ENCODE measurements around the gene CENPU. TPM values are rescaled to one million over a fixed set of nuclear protein-coding genes. Genes with fewer than 3 reads are reported as not detected.
A peak's percentile ranks its signal among the peaks of the same experiment; 100 is the strongest.

The CENPU gene
- total RNA-seq, 1 donor from 2014 or later: 19.1 TPM

DNA sequence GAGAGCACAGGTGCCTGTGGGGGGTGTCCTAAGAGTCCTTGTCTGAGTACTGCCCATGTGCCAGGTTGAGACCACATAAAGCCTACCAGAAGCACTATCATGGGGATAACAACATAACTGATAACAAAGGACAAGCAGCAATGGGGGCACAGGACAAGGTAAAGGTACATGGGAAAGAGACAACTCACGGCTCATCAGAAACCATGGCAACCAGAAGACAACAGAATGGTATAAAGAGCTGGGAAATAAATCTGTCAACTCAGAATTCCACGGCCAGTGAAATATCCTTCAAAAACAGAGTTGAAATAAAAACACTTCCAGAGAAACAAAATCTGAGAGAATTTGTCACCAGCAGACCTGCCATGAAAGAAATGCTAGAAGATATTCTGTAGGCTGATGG lies 20.0 kb downstream of the CENPU start:
- no peak for DNase-seq (ENCODE audit: low read depth, low spot score)

DNA sequence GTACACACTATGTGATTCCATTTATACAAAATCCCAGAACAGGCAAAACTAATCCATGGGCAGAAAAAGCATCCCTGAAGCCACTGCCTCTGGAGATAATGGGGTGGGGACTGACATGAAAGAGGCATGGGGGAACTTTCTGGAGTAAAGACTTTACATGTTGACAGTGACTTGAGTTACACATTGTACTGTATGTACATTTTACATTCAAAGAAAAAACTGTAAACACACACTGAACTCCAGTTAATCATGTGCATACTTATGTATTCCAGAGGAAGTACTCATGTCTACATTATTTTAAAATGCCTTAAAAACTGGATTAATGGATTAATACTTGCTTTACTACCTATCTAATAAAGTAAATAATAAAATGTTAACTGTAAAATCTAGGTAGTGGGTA lies 21.6 kb downstream of the CENPU start:
- no peak for DNase-seq (ENCODE audit: low read depth, low spot score)

DNA sequence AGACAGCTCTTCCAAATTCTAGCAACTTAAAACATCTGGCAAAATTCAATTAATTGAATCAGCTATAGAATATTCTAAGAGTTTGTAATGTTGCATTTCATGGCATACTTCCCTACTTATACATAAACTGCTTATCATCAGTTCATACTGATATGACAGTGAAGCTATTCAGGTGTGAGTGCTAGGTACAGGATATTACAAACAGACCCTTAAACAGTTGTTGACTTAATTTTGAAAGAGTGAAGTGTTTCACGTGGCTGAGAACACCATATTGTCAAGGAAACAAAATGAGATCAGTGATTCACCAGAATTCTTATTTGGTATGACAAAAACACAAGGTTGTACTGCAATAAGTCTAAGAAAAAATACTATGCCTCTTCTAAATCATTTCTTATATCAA lies 27.4 kb downstream of the CENPU start:
- no peak for DNase-seq (ENCODE audit: low read depth, low spot score)

DNA sequence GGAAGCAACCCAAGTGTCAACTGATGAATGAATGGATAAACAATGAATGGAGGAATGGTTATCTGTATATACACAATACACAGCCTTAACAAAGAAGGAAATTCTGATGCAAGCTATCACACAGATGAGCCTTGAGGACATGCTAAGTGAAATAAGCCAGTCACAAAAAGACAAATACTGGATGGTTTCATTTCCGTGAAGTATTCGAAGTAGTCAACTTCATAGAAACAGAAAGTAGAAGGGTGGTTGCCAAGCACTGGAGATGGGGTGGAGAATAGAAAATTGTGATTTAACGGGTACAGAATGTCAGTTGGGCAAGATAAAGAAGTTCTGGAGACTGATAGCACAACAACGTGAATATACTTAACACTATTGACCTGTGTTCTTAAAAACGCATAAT lies 28.2 kb downstream of the CENPU start:
- no peak for DNase-seq (ENCODE audit: low read depth, low spot score)

DNA sequence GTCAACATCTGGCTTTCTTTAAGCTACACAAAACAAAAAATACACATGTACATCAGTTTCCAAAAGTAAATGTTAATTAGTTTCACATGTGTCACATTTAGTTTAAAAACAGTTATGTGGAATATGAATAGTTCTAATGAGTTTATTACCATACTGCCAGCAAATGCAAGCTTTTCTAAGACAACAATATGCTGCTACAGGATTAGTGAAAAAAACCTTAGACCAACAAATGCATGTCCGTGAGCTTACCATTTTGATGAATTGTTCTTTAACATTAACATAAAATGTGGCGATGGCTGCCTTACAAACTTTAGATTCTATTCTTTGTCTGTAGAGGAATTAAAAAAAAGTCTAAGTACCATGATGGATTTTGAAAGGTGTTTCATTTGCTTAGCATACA lies 31.8 kb downstream of the CENPU start:
- DNase-seq (ENCODE audit: low read depth, low spot score): no peak

DNA sequence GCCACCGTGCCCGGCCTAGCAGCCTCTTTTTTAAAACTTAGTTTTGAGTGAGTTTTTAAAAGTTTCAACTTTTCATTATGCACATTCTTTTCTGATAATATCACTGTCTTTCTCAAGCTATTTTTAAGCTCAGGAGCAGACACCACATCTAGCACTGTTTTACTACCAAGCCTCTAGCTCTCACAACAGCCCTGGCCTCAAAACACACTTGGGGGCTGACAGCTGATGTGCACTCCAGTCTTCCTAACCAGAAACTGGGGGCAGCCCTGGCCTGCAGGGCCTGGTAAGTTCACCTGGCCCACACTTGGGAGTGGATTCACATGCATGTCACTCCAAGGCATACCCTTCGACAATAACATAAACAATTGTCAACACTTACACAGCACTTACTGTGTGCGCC lies 34.0 kb downstream of the CENPU start:
- no peak for DNase-seq (ENCODE audit: low read depth, low spot score)

DNA sequence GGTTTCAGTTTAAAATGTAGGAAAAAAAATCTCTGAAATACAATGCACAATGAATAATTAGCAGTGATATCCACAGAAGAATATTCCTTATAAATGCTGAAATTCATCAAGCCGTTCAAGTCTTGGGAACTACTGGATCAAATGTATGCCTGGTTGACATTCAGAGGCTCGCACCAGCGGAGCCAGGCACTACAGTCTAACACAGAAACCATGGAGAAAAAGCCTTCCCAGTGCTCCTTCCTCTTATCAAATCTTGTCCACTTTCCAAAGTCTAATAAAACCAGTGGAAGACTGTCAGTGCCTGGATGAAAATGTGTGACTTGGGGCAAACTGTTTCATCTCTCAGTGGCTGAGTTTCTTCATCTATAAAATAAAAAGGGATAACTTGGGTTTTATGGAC lies 35.9 kb downstream of the CENPU start:
- no peak for DNase-seq (ENCODE audit: low read depth, low spot score)

DNA sequence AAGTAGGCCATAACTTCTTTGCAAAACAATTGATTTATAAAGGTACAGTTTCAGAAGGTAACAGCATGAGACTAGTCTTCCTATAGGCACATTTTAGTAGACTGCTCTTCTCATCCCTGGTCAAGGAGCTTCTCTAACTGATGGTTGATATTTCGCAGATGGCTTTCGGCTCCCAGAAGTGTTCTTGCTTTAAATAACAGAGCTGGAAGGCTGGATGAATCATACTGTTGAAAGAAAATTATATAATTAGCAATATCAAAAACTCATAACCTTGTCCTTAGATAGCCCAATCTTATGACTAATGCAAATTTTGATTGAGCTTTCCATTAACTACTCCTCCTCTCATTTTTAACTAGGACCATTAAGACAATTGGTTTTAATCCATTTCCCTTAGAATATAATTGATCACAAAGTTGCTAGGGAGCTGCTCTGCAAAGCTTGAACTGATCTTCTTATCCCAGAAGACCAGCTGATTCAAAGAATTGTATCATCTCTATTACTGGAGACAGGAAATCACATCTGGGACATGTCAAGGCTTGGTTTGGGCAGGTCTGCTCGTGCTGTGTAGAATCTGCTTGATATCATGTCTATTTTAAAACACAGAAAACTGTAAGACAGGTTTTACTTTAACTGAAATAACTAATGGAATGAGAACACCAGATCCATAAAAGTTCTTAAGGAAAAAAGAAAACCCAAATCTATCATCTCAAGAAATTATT lies 38.6 kb downstream of the CENPU start:
- no peak for DNase-seq (ENCODE audit: low read depth, low spot score)

DNA sequence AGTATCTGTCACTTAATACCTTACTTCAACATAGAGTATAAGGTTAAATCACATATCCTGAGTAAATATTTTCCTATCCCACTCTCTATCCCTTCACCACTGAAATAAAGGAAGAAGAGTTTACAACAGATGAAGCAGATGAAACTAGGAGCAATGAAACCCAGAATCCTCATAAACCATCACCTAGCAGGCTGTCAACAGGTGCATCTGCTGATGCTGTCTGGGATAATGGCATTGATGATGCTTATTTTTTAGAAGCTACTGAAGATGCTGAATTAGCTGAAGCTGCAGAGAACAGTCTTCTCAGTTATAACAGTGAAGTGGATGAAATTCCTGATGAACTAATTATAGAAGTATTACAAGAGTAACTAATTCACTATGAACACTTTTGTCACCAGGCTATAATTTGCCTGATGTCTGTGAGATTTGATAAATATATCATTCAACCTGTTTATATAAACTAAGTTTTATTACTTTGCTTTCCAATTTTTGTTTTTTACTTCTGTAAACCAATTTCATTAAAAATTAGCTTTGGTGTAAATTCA lies 39.4 kb downstream of the CENPU start:
- no peak for DNase-seq (ENCODE audit: low read depth, low spot score)

DNA sequence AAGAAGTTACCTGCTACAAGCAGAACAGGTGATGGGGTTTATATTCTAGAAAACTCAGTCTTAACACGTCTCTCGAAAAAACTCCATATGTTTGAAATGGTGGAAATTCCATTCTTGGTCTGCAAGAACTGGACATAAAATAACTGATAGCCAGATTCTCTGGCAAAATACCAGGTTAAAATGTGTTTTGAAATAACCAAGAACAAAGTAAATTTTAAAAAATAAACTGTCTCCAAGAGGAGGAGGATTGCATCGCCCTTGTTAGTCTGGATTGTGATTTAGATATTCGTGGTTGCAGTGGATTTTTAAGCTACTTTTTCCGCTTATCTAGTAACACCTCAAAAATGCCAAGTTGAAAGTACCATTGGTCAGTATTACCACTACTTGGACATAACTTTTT lies 40.8 kb downstream of the CENPU start:
- no peak for DNase-seq (ENCODE audit: low read depth, low spot score)

DNA sequence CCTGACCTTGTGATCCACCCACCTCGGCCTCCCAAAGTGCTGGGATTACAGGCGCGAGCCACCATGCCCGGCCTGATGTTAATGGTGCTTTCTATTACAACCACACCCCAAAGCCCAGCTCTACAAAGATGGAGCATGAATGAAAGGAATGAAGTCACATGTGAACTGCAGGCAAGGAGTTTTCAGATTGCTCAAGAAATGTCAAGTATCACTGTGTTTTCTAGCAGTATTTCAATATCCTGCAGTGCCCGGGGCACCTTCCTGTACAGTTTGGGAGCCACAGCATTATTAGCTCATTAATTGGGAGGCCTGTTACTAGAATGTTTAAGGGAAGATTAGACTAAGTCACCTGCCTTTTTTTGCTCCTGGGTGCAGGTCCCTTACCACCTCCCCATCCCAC lies 44.2 kb downstream of the CENPU start:
- no peak for DNase-seq (ENCODE audit: low read depth, low spot score)

DNA sequence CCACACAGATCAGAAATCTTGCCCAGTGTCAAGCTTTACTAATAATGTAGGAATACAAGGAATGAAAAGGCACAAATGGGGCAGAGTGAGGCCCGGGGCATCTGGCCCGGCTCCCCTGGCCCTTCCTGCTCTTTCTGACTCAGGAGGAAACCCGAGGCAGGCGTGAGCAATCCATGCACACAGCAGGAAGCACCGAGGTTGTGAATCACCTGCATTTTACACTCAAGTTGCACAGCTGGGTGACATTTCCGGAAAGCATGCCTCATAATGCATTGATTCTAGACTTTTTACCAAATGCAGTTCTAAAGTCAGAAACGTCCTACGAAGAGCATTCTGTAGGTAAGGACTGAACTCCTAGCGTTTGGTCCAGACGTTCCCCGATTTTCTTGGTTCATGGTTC lies 45.4 kb downstream of the CENPU start:
- peak; percentile 93 for DNase-seq (ENCODE audit: low read depth, low spot score)

DNA sequence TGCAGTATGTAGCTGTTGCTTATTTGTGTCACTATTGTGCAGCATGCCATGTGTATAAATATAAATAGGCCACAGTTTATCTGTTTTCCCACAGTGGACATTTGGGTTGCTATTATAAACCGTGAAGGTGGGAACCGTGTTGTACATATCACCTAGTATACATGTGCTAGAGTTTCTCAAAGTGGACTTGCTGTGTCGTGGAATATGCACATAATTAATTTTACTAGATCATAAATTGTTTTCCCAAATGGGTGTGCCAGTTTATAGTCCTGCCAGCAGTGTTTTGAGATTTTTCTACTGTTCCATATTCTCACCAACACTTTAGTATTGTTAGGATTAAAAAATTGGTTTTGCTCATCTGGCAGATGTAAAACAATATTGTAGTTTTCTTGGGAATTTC lies 45.9 kb downstream of the CENPU start:
- DNase-seq (ENCODE audit: low read depth, low spot score): no peak

DNA sequence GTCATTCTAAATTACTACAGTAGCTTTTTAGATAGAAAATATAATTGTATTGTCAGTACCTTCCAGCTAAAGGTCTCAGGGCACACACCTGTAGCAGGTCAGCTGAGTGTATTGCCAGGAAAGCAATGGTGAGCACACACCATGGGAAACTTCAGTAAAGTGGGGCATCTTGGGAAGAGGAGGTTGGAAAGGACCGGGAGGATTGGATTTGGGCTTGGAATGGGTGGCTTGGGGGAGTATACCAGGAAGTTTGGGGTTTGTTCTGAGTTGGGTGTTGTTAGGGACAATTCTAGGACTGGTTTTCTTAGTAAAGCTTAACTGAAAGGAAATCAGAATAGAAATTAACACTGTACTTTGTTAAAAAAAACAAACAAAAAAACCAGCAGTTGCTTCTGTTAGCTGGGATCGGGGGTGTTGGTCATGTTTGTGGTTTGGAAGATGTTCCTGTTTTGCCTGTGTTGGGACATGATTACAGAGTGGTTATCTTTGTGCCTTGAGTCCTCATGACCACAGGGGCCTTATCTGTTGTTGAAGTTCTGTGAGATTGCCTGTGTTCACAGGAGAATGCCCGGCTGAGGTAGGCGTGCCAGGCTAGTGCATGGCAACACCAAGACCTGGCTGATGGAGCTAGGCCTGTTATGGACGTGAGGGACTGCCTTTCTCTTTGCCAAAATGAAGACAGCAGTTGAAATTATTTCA lies 49.3 kb downstream of the CENPU start:
- no peak for DNase-seq (ENCODE audit: low read depth, low spot score)

DNA sequence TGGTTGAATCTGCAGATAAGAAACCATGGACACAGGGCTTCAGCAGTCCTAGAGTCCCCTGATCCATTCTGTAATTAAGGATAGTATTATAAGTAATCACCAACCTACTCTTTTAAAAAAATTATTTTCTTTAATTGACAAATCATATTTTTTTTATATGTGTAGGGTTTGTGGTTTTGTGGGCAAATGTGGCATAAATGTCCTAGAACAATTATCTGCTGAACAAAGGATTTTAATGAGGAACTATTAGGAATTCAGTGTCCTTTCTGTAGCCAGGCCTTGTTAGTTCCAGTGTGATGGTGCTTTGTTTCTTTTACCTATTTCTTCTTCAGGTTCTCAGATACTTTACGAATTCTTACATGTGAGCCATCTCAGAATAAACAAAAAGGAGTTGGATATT lies 52.0 kb downstream of the CENPU start:
- no peak for DNase-seq (ENCODE audit: low read depth, low spot score)

DNA sequence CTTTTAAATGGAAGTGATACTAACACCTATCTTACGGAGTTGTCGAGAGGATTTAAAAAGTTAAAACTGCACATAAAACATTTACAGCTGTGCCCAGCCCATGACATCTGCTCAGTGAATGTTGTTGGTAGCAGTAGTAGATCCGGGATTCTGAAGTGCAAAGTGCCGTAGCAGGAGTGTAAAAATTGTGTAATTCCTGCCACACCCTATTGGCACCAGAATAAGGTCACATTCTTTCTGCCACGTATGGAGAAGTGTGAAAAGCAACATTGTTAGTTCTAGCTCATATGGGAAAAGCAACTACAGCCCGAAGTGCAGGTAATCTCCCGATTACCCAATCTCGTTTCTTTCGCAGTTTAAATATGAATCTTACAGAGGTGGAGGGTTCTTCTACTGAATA lies 53.2 kb downstream of the CENPU start:
- no peak for DNase-seq (ENCODE audit: low read depth, low spot score)

DNA sequence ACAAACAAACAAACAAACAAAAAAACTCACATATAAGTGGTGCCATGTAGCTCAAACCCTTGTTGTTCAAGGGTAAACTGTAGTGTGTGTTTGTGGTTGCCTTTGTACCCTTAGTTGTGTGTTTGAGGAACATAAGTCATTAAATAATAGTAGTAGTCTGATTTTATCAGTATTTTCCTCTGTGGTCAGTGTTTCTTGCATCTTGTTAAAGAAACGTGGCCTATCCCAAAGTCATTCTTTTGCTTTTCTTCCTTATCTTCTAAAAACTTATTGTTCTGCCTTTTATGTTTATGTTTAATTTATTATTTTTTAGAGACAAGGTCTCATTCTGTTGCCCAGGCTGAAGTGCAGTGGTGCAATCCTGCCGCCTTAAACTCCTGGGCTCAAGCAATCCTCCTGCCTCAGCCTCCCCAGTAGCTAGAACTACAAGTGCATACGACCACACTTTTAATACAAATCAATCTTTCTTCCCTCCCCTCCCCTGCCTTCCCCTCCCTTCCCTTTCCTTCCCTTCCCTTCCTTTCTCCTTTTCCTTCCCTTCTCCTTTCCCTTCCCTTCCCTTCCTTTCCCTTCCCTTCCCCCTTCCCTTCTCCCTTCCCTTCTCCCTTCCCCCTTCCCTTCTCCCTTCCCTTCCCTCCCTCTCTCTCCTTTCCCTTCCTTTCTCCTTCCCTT lies 57.9 kb downstream of the CENPU start:
- DNase-seq (ENCODE audit: low read depth, low spot score): no peak

DNA sequence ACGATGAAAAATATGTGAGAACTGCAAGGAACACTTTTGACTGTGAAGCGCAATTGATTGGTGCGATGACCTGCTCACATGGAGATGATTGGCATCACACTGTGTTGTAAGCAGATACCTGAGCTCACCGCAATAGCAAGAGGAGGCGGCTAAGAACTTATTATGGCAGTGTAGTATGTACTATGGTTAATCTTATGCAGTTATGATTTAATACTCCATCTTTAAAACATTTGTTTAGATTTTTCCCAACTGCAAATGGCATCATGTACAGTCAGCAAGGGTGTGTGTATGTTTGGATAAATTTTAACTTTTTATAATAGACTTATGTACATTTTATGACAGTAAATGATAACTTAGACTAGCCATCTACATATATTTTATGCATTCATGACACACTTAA lies 58.9 kb downstream of the CENPU start:
- DNase-seq (ENCODE audit: low read depth, low spot score): no peak

DNA sequence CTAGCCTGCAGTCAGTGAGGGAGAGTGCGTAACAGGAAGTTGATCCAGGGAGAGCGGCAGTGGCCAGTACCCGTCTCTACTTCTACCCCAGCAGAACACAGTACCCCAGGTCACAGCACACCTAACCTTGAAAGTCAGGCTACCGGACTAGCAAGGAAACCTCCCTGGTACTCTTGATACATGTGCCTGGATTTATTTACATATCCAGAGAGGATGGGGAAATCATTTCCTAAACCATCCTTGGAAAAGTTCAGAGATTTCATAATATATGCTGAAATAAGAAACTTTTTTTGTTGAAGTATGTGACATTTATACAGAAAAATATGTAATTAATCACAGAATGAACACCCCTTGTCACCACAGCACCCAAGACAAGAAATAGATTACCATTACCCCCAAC lies 59.9 kb downstream of the CENPU start:
- no peak for DNase-seq (ENCODE audit: low read depth, low spot score)

DNA sequence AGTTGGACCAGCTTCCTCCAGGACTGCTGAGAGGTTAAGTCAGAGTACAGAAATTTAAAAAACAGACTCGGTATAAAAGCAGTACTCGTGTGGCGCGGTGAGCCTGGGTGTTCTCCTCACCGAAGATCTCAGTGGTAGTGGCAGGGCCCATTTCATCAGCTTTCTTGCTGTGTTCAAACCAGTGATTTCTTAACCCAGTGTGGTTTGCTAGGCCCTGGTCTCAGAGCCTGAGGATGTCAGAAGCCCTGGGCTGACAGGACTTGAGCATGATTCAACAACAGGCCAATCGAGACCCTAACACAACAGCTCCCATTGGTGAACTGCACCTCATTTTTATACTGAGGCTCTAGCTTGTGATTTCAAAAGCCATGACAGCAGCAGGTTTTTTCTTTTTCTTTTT lies 61.2 kb downstream of the CENPU start:
- DNase-seq (ENCODE audit: low read depth, low spot score): no peak

DNA sequence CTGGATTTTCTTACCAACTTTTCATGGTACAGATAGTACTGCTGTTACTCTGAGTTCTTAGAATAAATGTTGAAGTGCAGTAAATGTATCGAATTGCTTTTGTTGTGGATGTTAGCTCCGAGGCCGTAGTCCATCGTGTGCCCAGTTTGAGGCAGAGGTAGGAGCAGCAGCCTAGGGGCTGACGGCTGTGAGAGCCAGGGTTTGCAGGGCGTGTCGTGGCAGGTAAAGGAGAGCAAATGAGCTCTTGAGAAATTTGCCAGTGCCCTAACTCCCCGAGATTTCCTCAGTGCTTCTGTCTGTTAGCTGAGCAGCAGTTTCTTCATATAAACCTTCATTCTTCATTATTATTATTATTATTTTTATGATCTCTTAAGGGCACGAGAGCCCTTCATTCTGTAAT lies 62.8 kb downstream of the CENPU start:
- DNase-seq (ENCODE audit: low read depth, low spot score): no peak

DNA sequence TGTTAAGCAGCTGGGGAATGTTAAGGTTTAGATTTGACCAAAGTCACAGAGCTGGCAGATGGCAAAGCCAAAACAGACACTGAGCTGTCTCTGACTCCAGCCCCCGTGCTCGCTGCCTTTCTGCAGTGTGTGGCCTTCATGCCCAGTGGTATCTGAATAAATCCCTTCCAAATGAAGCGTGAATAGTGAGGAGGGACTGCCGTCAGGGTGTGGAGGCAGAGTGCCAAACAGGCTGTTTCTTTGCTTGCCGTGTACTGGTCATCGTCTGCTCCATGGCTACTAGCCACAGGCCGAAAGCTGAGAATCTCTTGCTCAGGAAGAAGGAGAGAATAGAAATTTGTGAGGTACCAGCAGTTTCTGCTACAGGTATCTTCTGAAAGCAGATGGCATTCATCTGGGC lies 64.6 kb downstream of the CENPU start:
- DNase-seq (ENCODE audit: low read depth, low spot score): no peak

All from pulmonary artery endothelial cell (primary cell).